Measurements from ENCODE around the gene EPRS1.
"Not testable (repeated sequence)": the region's sequence is repeated elsewhere in the genome, so short reads cannot be mapped to it uniquely, and the experiment has no call there.

EPRS1 gene

GRCh38 chr1:220038640-220039039 lies 7.7 kb downstream of the EPRS1 start:
- DNase-seq (ENCODE audit: low spot score), result no peak

GRCh38 chr1:220037810-220038209 lies 8.5 kb downstream of the EPRS1 start:
- DNase-seq (ENCODE audit: low spot score), result not testable (repeated sequence)

- DNase-seq (ENCODE audit: low spot score), result no peak
Observed at GRCh38 chr1:220032911-220033310, 13.4 kb downstream of the EPRS1 start.

GRCh38 chr1:220031287-220031686 lies 15.0 kb downstream of the EPRS1 start:
- no peak for DNase-seq (ENCODE audit: low spot score)

- no peak for DNase-seq (ENCODE audit: low spot score)
Observed at GRCh38 chr1:220028346-220028895, 17.9 kb downstream of the EPRS1 start.

- DNase-seq (ENCODE audit: low spot score), result no peak
Observed at GRCh38 chr1:220019071-220019470, 27.2 kb downstream of the EPRS1 start.

GRCh38 chr1:220013497-220013896 lies 32.8 kb downstream of the EPRS1 start:
- no peak for DNase-seq (ENCODE audit: low spot score)

- DNase-seq (ENCODE audit: low spot score), result no peak
Observed at GRCh38 chr1:220012259-220012658, 34.0 kb downstream of the EPRS1 start.

GRCh38 chr1:220011620-220012019 lies 34.7 kb downstream of the EPRS1 start:
- no peak for DNase-seq (ENCODE audit: low spot score)

- DNase-seq (ENCODE audit: low spot score), result no peak
Observed at GRCh38 chr1:220007438-220007837, 38.9 kb downstream of the EPRS1 start.

GRCh38 chr1:220005489-220005888 lies 40.8 kb downstream of the EPRS1 start:
- DNase-seq (ENCODE audit: low spot score), result no peak

GRCh38 chr1:220003610-220004299 lies 42.5 kb downstream of the EPRS1 start:
- DNase-seq (ENCODE audit: low spot score), result no peak

- DNase-seq (ENCODE audit: low spot score), result no peak
Observed at GRCh38 chr1:220003015-220003414, 43.3 kb downstream of the EPRS1 start.

GRCh38 chr1:220001095-220001501 lies 45.2 kb downstream of the EPRS1 start:
- no peak for DNase-seq (ENCODE audit: low spot score)

- no peak for DNase-seq (ENCODE audit: low spot score)
Observed at GRCh38 chr1:219999821-220000220, 46.5 kb downstream of the EPRS1 start.

Data from COLO829 (cell line).